22Rv1 (cell line): ENCODE data around the gene ILRUN.

Experiments used
- CTCF ChIP-seq: fragments of 450-650 bp; IDR thresholded peaks from 2 replicates; pipeline ENCODE4 v1.5.1; 2017; ENCODE audit warnings: mild to moderate bottlenecking
- ZFX ChIP-seq: fragments of 450-650 bp; IDR thresholded peaks from 2 replicates; pipeline ENCODE4 v1.6.1; 2017; ENCODE audit warnings: antibody characterized with exemption, borderline replicate concordance

- no peak for TF ChIP-seq CTCF
- TF ChIP-seq ZFX, result no peak
Measured at GRCh38 chr6:34652263-34652662, 44.3 kb downstream of the ILRUN start.
